ENCODE measurements around the gene MLEC. TPM values are rescaled to one million over a fixed set of nuclear protein-coding genes. Genes with fewer than 3 reads are reported as not detected.

MLEC gene
- total and polyA plus RNA-seq, 9 of the 15 experiments (the other 6 are each of a cell fraction or from before 2014, with no cell fraction given), result 18.5 to 108 (median 57.8) TPM

DNA sequence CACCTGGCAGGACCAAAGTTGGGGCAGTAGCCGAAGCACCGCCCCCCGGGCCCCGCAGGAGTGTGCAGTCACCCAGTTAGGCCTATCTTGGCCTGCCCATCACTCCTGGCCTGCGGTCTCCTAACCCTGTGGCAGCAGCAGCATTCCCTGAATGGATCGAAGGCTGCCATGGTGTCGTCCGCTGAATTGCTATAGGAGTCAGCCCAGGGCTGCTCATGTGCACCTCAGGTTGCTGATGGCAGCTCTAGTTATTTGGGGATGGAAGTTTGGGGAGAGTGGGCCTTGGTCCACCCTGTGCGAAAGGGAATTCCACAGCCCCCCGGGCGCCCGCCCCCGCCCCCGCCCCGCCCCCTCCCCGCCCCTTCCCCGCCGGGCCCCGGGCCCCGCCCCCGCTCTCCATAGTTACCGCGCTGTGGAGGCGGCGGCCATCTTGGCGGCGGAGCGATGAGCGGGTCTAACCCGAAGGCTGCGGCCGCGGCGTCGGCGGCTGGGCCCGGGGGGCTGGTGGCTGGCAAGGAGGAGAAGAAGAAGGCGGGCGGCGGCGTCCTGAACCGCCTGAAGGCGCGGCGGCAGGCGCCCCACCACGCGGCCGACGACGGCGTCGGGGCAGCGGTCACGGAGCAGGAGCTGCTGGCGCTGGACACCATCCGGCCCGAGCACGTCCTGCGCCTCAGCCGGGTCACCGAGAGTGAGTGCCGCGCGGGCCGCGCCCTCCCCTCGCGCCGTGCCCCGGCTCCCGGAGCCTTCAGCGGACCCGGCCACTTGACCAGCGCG is 23.3 kb downstream of the MLEC start, which contains the start of gene UNC119B (continued):
- TF ChIP-seq, protein P1, sequence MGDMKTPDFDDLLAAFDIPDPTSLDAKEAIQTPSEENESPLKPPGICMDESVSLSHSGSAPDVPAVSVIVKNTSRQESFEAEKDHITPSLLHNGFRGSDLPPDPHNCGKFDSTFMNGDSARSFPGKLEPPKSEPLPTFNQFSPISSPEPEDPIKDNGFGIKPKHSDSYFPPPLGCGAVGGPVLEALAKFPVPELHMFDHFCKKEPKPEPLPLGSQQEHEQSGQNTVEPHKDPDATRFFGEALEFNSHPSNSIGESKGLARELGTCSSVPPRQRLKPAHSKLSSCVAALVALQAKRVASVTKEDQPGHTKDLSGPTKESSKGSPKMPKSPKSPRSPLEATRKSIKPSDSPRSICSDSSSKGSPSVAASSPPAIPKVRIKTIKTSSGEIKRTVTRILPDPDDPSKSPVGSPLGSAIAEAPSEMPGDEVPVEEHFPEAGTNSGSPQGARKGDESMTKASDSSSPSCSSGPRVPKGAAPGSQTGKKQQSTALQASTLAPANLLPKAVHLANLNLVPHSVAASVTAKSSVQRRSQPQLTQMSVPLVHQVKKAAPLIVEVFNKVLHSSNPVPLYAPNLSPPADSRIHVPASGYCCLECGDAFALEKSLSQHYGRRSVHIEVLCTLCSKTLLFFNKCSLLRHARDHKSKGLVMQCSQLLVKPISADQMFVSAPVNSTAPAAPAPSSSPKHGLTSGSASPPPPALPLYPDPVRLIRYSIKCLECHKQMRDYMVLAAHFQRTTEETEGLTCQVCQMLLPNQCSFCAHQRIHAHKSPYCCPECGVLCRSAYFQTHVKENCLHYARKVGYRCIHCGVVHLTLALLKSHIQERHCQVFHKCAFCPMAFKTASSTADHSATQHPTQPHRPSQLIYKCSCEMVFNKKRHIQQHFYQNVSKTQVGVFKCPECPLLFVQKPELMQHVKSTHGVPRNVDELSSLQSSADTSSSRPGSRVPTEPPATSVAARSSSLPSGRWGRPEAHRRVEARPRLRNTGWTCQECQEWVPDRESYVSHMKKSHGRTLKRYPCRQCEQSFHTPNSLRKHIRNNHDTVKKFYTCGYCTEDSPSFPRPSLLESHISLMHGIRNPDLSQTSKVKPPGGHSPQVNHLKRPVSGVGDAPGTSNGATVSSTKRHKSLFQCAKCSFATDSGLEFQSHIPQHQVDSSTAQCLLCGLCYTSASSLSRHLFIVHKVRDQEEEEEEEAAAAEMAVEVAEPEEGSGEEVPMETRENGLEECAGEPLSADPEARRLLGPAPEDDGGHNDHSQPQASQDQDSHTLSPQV (IDR thresholded peaks at IDR 0.05), result peak; percentile 66; the same call in 1 of the 2 replicates
- no peak for TF ChIP-seq HINFP (tag; conservative IDR thresholded peaks at IDR 0.05; ENCODE audit: low read depth)
- 0 out of 2 replicates have a peak, but pooled peaks have one; percentile 26 for TF ChIP-seq GMEB1 (CRISPR knock-in tag; IDR thresholded peaks at IDR 0.05)
- peak; percentile 80 for TF ChIP-seq ZBTB7A (IDR thresholded peaks at IDR 0.05; ENCODE audit: borderline replicate concordance, control insufficient read depth, low read depth, low read length)
- TF ChIP-seq L3MBTL2 (IDR thresholded peaks at IDR 0.05), result peak; percentile 64
- TF ChIP-seq ETS1 (conservative IDR thresholded peaks at IDR 0.05; ENCODE audit: control insufficient read depth, low read depth, low read length), result peak; percentile 56; the same call in 1 of the 2 replicates
- peak; percentile 78 for TF ChIP-seq PKNOX1 (IDR thresholded peaks at IDR 0.05)
- TF ChIP-seq RBBP5 (IDR thresholded peaks at IDR 0.05; ENCODE audit: borderline replicate concordance, insufficient read depth, low read length, poor library complexity, severe bottlenecking), result peak; percentile 89
- TF ChIP-seq CCNT2 (IDR thresholded peaks at IDR 0.05; ENCODE audit: borderline replicate concordance, extremely low read depth, insufficient read length, low read depth, low read length), result peak; percentile 30
- TF ChIP-seq ZC3H11A (IDR thresholded peaks at IDR 0.05; ENCODE audit: low read depth, low read length), result no peak
- peak; percentile 44; the same call in 1 of the 2 replicates for TF ChIP-seq CTBP1 (IDR thresholded peaks at IDR 0.05; ENCODE audit: borderline replicate concordance)
- TF ChIP-seq PHF8 (IDR thresholded peaks at IDR 0.05; ENCODE audit: borderline replicate concordance, low read length), result peak; percentile 84; the same call in 1 of the 2 replicates
- peak; percentile 20; the same call in 1 of the 2 replicates for TF ChIP-seq ZBTB9 (CRISPR knock-in tag; IDR thresholded peaks at IDR 0.05)
